Vagina (tissue), 2 donors: ENCODE data around the gene EPHB1. TPM values are rescaled to one million over a fixed set of nuclear protein-coding genes. Genes with fewer than 3 reads are reported as not detected.

Experiments
- DNase-seq, 2 donors: peaks; one replicate each; pipeline ENCODE4 v3.0.0-alpha.2; 2017; ENCODE audit errors: extremely low spot score in 2 of 2
- H3K27ac ChIP-seq: fragments of 200-600 bp; sonication (generic); one replicate; pipeline ENCODE4 v1.5.1; 2019
- H3K27me3 ChIP-seq: fragments of 200-600 bp; sonication (generic); one replicate; pipeline ENCODE4 v1.5.1; 2019
- H3K36me3 ChIP-seq, 2 donors: fragments of 200-600 bp; sonication (generic); one replicate each; pipeline ENCODE4 v1.5.1; 2017 to 2019
- H3K4me1 ChIP-seq: fragments of 200-600 bp; sonication (generic); one replicate; pipeline ENCODE4 v1.5.1; 2019
- H3K4me3 ChIP-seq, 2 donors: fragments of 200-600 bp; sonication (generic); 1 replicate in 1 of 2; 2 replicates in 1 of 2; pipeline ENCODE4 v1.5.1; 2016 to 2019
- H3K9me3 ChIP-seq: fragments of 200-600 bp; sonication (generic); one replicate; pipeline ENCODE4 v1.5.1; 2019
- CTCF ChIP-seq, 3 experiments: fragments of 450-650 bp in 2 of 3; fragments of 200-600 bp in 1 of 3; sonication (generic) in 1 of 3; IDR thresholded peaks; one replicate each; pipeline ENCODE4 v1.5.1; 2017 to 2019; ENCODE audit warnings: antibody characterized with exemption in 3 of 3, mild to moderate bottlenecking in 2 of 3, moderate library complexity in 2 of 3
- POLR2A ChIP-seq, 2 donors: fragments of 450-650 bp; IDR thresholded peaks; one replicate each; pipeline ENCODE4 v1.6.1; 2017; ENCODE audit warnings: antibody characterized with exemption in 2 of 2, mild to moderate bottlenecking in 2 of 2, moderate library complexity in 2 of 2
- POLR2AphosphoS5 ChIP-seq, 2 donors: sonication (generic); formaldehyde crosslinking; IDR thresholded peaks; one replicate each; pipeline ENCODE4 v1.9.0; 2017; ENCODE audit warnings: antibody characterized with exemption in 2 of 2, mild to moderate bottlenecking in 2 of 2, low read depth in 1 of 2; ENCODE audit not compliant: insufficient read depth in 1 of 2
- intact Hi-C: fragments of 100-400 bp; cut with DNase I; formaldehyde crosslinking; loops from one replicate; pipeline ENCODE4 v1.15.1; 2023
- total RNA-seq: library from RNA; depleted of rRNA; stranded (reverse); fragments of >200 nt; gene quantifications from one replicate; pipeline ENCODE4 v1.2.3, GENCODE V29; 2016

The EPHB1 gene
- total RNA-seq, 1 donor from 2014 or later = 2.2 TPM

GRCh38 chr3:134874737-134875413 is 79.8 kb downstream of the EPHB1 start:
- intact Hi-C loops = no loop called here
- Histone ChIP-seq H3K27me3 (no peaks in the 10 kb centered on the region), H3K36me3 (no peaks in the 10 kb centered on the region), H3K9me3 (no peaks in the 10 kb centered on the region), H3K27ac (no peak overlapping the region), H3K4me1 (no peaks in the 10 kb centered on the region), H3K4me3 (no peak overlapping the region)
- TF ChIP-seq POLR2AphosphoS5 (IDR thresholded peaks at IDR 0.05; ENCODE audit: insufficient read depth in 1 of 2, low read depth in 1 of 2) = no peak
- TF ChIP-seq CTCF (IDR thresholded peaks at IDR 0.05) = no peak
- TF ChIP-seq POLR2A (IDR thresholded peaks at IDR 0.05) = no peak
- no peak for DNase-seq

GRCh38 chr3:134876836-134877235 is 81.8 kb downstream of the EPHB1 start:
- no peak overlapping the region for H3K27ac ChIP-seq
- no peak overlapping the region for H3K4me3 ChIP-seq
- intact Hi-C loops = no loop called here
- no peaks in the 10 kb centered on the region for H3K9me3 ChIP-seq
- no peak for TF ChIP-seq POLR2A (IDR thresholded peaks at IDR 0.05)
- no peak for TF ChIP-seq CTCF (IDR thresholded peaks at IDR 0.05)
- no peak for TF ChIP-seq POLR2AphosphoS5 (IDR thresholded peaks at IDR 0.05; ENCODE audit: insufficient read depth in 1 of 2, low read depth in 1 of 2)
- no peak for DNase-seq
- H3K4me1 ChIP-seq = no peaks in the 10 kb centered on the region
- no peaks in the 10 kb centered on the region for H3K27me3 ChIP-seq
- no peaks in the 10 kb centered on the region for H3K36me3 ChIP-seq

- Histone ChIP-seq H3K4me1 (no peaks in the 10 kb centered on the region), H3K4me3 (no peak overlapping the region), H3K36me3 (no peaks in the 10 kb centered on the region), H3K27me3 (no peaks in the 10 kb centered on the region), H3K27ac (no peak overlapping the region), H3K9me3 (no peaks in the 10 kb centered on the region)
- intact Hi-C loops = no loop called here
- TF ChIP-seq POLR2AphosphoS5 (IDR thresholded peaks at IDR 0.05; ENCODE audit: insufficient read depth in 1 of 2, low read depth in 1 of 2) = no peak
- no peak for TF ChIP-seq POLR2A (IDR thresholded peaks at IDR 0.05)
- TF ChIP-seq CTCF (IDR thresholded peaks at IDR 0.05) = no peak
- no peak for DNase-seq
Measured at GRCh38 chr3:134877788-134878187, 82.7 kb downstream of the EPHB1 start.

- no peak for TF ChIP-seq POLR2A (IDR thresholded peaks at IDR 0.05)
- DNase-seq = no peak
- intact Hi-C loops = no loop called here
Measured at GRCh38 chr3:134879990-134880389, 84.9 kb downstream of the EPHB1 start.

GRCh38 chr3:134880431-134880830 is 85.4 kb downstream of the EPHB1 start:
- Histone ChIP-seq H3K36me3 (no peaks in the 10 kb centered on the region), H3K4me3 (no peak overlapping the region), H3K27me3 (no peaks in the 10 kb centered on the region), H3K9me3 (no peaks in the 10 kb centered on the region), H3K27ac (no peak overlapping the region), H3K4me1 (no peaks in the 10 kb centered on the region)
- intact Hi-C loops = no loop called here
- no peak for DNase-seq
- no peak for TF ChIP-seq POLR2A (IDR thresholded peaks at IDR 0.05)
- no peak for TF ChIP-seq POLR2AphosphoS5 (IDR thresholded peaks at IDR 0.05; ENCODE audit: insufficient read depth in 1 of 2, low read depth in 1 of 2)
- no peak for TF ChIP-seq CTCF (IDR thresholded peaks at IDR 0.05)

More at GRCh38 chr3:134879990-134880389, 84.9 kb downstream of the EPHB1 start:
- H3K9me3 ChIP-seq = no peaks in the 10 kb centered on the region
- H3K36me3 ChIP-seq = no peaks in the 10 kb centered on the region
- no peak overlapping the region for H3K4me3 ChIP-seq
- no peaks in the 10 kb centered on the region for H3K4me1 ChIP-seq
- no peaks in the 10 kb centered on the region for H3K27me3 ChIP-seq
- no peak overlapping the region for H3K27ac ChIP-seq
